ENCODE results near the gene NEB. TPM values are rescaled to one million over a fixed set of nuclear protein-coding genes. Genes with fewer than 3 reads are reported as not detected.
A peak's percentile ranks its signal among the peaks of the same experiment; 100 is the strongest.

NEB gene
- polyA plus RNA-seq, 2 of the 4 experiments (the other 2 are of a cell fraction) = 0.67 to 4.4 TPM

DNA sequence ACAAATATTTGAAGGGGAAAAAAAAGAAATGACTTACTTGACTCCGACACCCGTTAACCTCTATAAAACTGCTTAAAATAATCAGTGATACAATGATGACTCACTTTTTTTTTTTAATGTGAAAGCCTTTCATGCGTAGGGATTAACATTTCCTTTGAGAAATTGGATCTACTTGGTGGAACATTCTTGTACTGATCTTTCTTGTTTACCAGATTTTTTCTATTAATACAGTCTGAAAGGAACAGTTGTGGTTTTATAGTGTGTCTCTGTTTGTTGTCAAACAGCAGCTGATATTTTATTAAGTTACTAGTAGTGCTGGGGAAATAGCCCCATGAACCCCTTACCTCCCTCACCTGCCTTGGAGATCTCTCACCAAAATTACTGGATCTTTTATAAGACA is 40.2 kb upstream of the NEB start:
- ATAC-seq (no peak), FAIRE-seq (no peak), DNase-seq (ENCODE audit: low read depth in 1 of 2, low spot score in 1 of 2) (no peak)
- Histone ChIP-seq H3K4me1 (peaks cover 7% of the 10 kb centered on the region; the same call in 1 of the 3 replicates), H3K9me3 (no peaks in the 10 kb centered on the region), H3K4me3 (no peak overlapping the region), H3K27ac (no peak overlapping the region), H3K4me2 (0 out of 3 replicates have a peak overlapping the region, but pooled peaks have one; percentile 12)
- POLR2A ChIA-PET = no interaction called here
- 53% methylated on average over 3 of the region's 3 CpGs for WGBS (ENCODE audit: missing lambda C conversion rate)
- TF ChIP-seq ZFP36 (IDR thresholded peaks at IDR 0.05; ENCODE audit: borderline replicate concordance, partially characterized antibody) = no peak
- TF ChIP-seq POLR2AphosphoS2 (conservative IDR thresholded peaks at IDR 0.05; ENCODE audit: low read length) = no peak
- no peak for TF ChIP-seq FOSL2 (IDR thresholded peaks at IDR 0.05)
- TF ChIP-seq FOSL2 (CRISPR knock-in tag; IDR thresholded peaks at IDR 0.05) = peak; percentile 34; the same call in 1 of the 2 replicates
- TF ChIP-seq, protein P1, sequence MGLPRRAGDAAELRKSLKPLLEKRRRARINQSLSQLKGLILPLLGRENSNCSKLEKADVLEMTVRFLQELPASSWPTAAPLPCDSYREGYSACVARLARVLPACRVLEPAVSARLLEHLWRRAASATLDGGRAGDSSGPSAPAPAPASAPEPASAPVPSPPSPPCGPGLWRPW (IDR thresholded peaks at IDR 0.05) = no peak
- CTCF ChIA-PET = no interaction called here

DNA sequence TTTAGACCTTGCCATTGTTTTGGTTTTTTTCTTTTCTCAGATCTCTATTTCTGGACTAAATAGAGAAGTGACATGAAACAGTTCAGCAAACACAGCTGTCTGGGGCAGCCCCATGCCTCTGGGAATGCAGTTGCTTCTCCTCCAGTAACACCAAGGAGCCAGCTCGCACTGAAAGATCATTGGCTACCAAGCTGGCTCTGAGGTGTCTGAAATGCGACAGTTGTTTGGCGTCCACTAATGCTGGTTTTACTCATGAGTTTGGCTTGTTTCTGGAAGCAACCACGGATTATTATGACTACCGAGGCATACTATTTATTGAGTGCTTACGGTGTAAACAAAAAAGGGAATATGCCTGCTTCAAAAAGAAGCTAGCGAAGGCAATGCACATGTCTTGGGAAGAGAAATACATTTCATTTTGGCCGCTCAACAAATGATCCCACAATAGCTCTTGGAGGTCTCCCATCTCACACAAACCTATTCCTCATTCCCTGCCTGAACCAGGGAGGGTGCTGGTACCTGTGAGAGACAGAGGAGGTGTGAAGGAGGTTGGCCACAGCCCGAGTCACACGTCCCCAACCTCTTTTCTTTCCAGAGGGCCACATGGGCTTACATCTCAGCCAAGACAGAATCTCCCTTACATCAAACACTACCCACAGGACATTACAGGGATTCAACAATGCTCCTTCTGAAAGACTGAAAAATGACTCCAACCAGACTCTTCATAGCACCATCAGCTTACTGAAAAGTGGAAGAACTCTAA is 37.5 kb upstream of the NEB start:
- ATAC-seq = no peak
- no peaks in the 10 kb centered on the region for H3K9me3 ChIP-seq
- CTCF ChIA-PET = no interaction called here
- FAIRE-seq = no peak
- DNase-seq (ENCODE audit: low read depth in 1 of 2, low spot score in 1 of 2) = no peak
- no peak overlapping the region for H3K4me3 ChIP-seq
- no peak overlapping the region for H3K4me2 ChIP-seq
- 88% methylated on average over 10 of the region's 10 CpGs for WGBS (ENCODE audit: missing lambda C conversion rate)
- peaks cover 14% of the 10 kb centered on the region; the same call in 2 of the 3 replicates for H3K4me1 ChIP-seq
- TF ChIP-seq ZC3H11A (IDR thresholded peaks at IDR 0.05) = no peak
- no peak for TF ChIP-seq ZFP36 (IDR thresholded peaks at IDR 0.05; ENCODE audit: borderline replicate concordance, partially characterized antibody)
- no peak for TF ChIP-seq MAFK (IDR thresholded peaks at IDR 0.05; ENCODE audit: partially characterized antibody)
- POLR2A ChIA-PET = no interaction called here
- no peak overlapping the region for H3K27ac ChIP-seq

DNA sequence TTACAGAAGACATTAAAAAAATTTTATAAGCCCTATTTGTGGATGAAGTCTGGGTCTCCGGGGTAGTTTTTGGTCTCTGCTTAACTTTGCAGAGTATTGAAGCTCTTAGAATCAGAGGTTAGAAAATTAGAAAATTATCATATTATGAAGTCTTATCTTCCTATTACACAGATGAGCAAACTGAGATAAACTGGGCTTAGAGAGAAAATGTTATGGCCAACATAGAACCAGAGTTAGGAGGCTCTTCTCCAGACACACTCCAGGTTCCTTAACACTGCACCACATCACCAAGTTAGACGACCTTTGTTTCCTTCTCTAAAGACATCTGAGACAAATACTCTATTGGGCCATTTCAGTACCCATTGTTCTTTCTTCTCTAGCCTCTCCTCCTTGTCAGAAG is 36.7 kb upstream of the NEB start:
- POLR2A ChIA-PET = interaction anchor here (0.7 kb wide), 1 partner anchor 49 kb away, joined by 4 read pairs; no protein-coding TSS in a partner anchor

DNA sequence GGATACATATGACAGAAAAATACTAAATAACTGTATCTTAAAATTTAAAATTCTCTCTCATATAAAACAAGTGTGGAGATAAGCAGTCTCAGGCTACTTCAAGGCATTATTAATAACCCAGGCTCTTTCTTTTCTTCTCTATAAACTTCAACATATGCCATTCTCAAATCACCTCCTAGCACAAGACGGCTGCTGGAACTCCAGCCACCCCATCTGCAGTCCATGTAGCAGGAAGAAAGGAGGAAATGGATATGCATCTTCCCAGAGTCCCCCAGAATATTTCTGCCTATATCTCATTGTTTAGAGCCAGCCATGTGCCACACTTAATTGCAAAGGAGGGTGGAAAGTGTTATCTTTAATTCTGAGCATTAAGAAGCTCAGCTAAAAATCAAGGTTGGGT is 35.3 kb upstream of the NEB start:
- no peak overlapping the region for H3K4me3 ChIP-seq
- H3K4me1 ChIP-seq = peaks cover 12% of the 10 kb centered on the region; the same call in 2 of the 3 replicates
- no peak overlapping the region for H3K4me2 ChIP-seq
- FAIRE-seq = no peak
- TF ChIP-seq POLR2AphosphoS2 (conservative IDR thresholded peaks at IDR 0.05; ENCODE audit: low read length) (no peak), BHLHE40 (IDR thresholded peaks at IDR 0.05; ENCODE audit: low read depth, low read length) (no peak)
- no peak for ATAC-seq
- CTCF ChIA-PET = no interaction called here
- 80% methylated on average over 1 of the region's 1 CpG for WGBS (ENCODE audit: missing lambda C conversion rate)
- H3K27ac ChIP-seq = no peak overlapping the region
- DNase-seq (ENCODE audit: low read depth in 1 of 2, low spot score in 1 of 2) = no peak
- no peaks in the 10 kb centered on the region for H3K9me3 ChIP-seq
- POLR2A ChIA-PET = no interaction called here

More for the DNA sequence above, 36.7 kb upstream of the NEB start:
- no peak for DNase-seq (ENCODE audit: low read depth in 1 of 2, low spot score in 1 of 2)
- Histone ChIP-seq H3K9me3 (no peaks in the 10 kb centered on the region), H3K4me2 (no peak overlapping the region), H3K4me3 (no peak overlapping the region), H3K4me1 (peaks cover 14% of the 10 kb centered on the region; the same call in 2 of the 3 replicates), H3K27ac (no peak overlapping the region)
- ATAC-seq = no peak
- TF ChIP-seq TFCP2L1 (CRISPR knock-in tag; IDR thresholded peaks at IDR 0.05) (no peak), JUNB (IDR thresholded peaks at IDR 0.05) (no peak), TP53 (CRISPR knock-in tag; IDR thresholded peaks at IDR 0.05) (no peak)
- TF ChIP-seq, protein P1 (IDR thresholded peaks at IDR 0.05) = no peak
- no peak for FAIRE-seq
- WGBS (ENCODE audit: missing lambda C conversion rate) = 66% methylated on average over 2 of the region's 2 CpGs
- CTCF ChIA-PET = interaction anchor here (0.7 kb wide), 1 partner anchor 234 kb away, joined by 3 read pairs; no protein-coding TSS in a partner anchor

DNA sequence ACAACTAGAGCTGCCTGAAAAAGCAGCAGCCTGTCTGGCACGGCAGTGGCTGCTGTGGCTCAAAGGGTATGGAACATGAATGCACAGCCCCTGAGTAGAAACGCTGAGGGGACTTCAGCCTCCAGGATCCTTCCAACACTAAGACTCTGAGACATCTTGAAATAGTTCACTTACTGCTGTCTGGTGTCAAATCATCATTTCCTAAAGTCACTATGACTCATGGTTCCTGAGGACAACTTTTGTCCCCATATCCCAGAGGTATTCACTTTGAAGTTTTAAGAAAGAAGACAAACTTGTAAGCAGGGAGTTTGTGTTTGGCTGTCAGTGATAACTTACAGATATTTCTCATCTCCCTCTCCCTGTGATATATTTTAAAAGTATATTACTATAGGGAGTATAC is 33.3 kb upstream of the NEB start:
- 55% methylated on average over 2 of the region's 2 CpGs for WGBS (ENCODE audit: missing lambda C conversion rate)
- ATAC-seq (no peak; a peak in 1 of 6 replicates), DNase-seq (ENCODE audit: low read depth in 1 of 2, low spot score in 1 of 2) (no peak), FAIRE-seq (no peak)
- Histone ChIP-seq H3K4me3 (no peak overlapping the region), H3K4me1 (peaks cover 7% of the 10 kb centered on the region; the same call in 2 of the 3 replicates), H3K27ac (0 out of 6 replicates have a peak overlapping the region, but pooled peaks of 1 of the 2 experiments have one; percentile 10), H3K9me3 (no peaks in the 10 kb centered on the region), H3K4me2 (0 out of 3 replicates have a peak overlapping the region, but pooled peaks have one; percentile 10)
- ChIA-PET CTCF (interaction anchor here (1.1 kb wide), 1 partner anchor 258 kb away, joined by 3 read pairs; no protein-coding TSS in a partner anchor), POLR2A (no interaction called here)
- TF ChIP-seq MAZ (IDR thresholded peaks at IDR 0.05; ENCODE audit: borderline replicate concordance, low read depth, low read length) (no peak), NPAS2 (CRISPR knock-in tag; IDR thresholded peaks at IDR 0.05; ENCODE audit: borderline replicate concordance) (no peak), TP53 (CRISPR knock-in tag; IDR thresholded peaks at IDR 0.05) (no peak), HDAC2 (IDR thresholded peaks at IDR 0.05) (no peak), RNF2 (IDR thresholded peaks at IDR 0.05; ENCODE audit: borderline replicate concordance, low read depth) (no peak), BHLHE40 (IDR thresholded peaks at IDR 0.05; ENCODE audit: low read depth, low read length) (no peak), ESRRA (IDR thresholded peaks at IDR 0.05; ENCODE audit: borderline replicate concordance, low read length) (no peak), MYC (IDR thresholded peaks at IDR 0.05; ENCODE audit: borderline replicate concordance, low read length) (no peak), SMC3 (IDR thresholded peaks at IDR 0.05) (no peak), JUNB (IDR thresholded peaks at IDR 0.05) (no peak), SREBF2 (IDR thresholded peaks at IDR 0.05) (no peak), HOXB13 (CRISPR knock-in tag; IDR thresholded peaks at IDR 0.05; ENCODE audit: low read depth) (no peak), ZNF302 (CRISPR knock-in tag; IDR thresholded peaks at IDR 0.05) (no peak), RCOR1 (IDR thresholded peaks at IDR 0.05; ENCODE audit: low read depth, low read length) (no peak)
